NCI-H748 (cell line): Measurements from ENCODE around the gene CDKN1B.

Experiments
- DNase-seq: peaks from one replicate; lab custom pipeline; 2025; ENCODE audit not compliant: unreplicated experiment; lab: John Stamatoyannopoulos, UW

CDKN1B gene

DNA sequence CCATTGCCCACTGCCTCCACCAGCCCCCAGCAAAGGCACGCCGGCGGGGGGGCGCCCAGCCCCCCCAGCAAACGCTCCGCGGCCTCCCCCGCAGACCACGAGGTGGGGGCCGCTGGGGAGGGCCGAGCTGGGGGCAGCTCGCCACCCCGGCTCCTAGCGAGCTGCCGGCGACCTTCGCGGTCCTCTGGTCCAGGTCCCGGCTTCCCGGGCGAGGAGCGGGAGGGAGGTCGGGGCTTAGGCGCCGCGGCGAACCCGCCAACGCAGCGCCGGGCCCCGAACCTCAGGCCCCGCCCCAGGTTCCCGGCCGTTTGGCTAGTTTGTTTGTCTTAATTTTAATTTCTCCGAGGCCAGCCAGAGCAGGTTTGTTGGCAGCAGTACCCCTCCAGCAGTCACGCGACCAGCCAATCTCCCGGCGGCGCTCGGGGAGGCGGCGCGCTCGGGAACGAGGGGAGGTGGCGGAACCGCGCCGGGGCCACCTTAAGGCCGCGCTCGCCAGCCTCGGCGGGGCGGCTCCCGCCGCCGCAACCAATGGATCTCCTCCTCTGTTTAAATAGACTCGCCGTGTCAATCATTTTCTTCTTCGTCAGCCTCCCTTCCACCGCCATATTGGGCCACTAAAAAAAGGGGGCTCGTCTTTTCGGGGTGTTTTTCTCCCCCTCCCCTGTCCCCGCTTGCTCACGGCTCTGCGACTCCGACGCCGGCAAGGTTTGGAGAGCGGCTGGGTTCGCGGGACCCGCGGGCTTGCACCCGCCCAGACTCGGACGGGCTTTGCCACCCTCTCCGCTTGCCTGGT, at the start of gene CDKN1B:
CDKN1B (plus strand) TSS at position 576 of the 793 bp plus-strand sequence. CDS start 472 bp downstream, outside the sequence.
- DNase-seq = peak; percentile 93

DNA sequence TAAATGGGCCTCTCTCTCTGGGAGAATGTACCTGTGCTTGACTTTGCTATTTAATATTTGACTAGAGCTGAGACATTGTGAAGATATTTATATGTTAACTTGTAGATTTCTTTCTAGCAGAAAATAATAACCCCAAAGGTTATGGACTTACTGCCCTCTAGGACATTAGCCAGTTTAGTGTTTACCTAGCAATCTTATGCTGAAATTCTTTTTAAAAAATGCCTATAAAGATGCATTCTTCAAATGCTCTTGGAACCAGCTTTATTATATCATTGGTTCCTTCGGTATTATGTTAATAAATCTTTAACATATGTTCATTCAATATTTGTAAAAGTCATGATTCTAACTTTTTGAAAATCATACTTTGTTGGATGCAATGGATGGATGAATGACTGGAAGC, 49.2 kb upstream of the CDKN1B start:
- no peak for DNase-seq

- no peak for DNase-seq
Observed at GRCh38 chr12:12669020-12669419, 48.1 kb upstream of the CDKN1B start.

GRCh38 chr12:12671850-12672660, 45.1 kb upstream of the CDKN1B start:
- DNase-seq = no peak

- no peak for DNase-seq
Observed at GRCh38 chr12:12673296-12673695, 43.9 kb upstream of the CDKN1B start.

DNA sequence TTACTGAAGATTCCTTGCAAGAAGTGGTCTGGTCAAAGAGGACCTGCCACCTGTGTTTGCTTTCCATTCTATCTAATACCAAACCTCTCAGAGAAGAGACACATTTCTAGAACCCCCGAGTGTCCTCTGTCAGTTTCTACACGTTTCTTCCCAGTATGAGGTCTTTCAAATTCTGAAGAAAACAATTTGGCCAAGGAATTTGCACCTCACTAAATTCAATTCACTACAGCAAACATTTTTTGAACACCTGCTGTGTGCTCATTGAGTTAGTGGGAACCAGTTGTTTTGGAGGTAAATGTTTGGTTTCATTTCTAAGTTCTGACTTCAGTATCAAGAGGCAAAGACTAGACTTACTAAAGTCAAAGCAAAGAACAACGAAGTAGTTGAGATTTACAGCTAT, 40.6 kb upstream of the CDKN1B start:
- DNase-seq = no peak

- peak; percentile 20 for DNase-seq
Observed at GRCh38 chr12:12681061-12681765, 36.0 kb upstream of the CDKN1B start.

GRCh38 chr12:12682284-12682683, 34.9 kb upstream of the CDKN1B start:
- DNase-seq = no peak

GRCh38 chr12:12683136-12683697, 34.0 kb upstream of the CDKN1B start:
- DNase-seq = no peak

DNA sequence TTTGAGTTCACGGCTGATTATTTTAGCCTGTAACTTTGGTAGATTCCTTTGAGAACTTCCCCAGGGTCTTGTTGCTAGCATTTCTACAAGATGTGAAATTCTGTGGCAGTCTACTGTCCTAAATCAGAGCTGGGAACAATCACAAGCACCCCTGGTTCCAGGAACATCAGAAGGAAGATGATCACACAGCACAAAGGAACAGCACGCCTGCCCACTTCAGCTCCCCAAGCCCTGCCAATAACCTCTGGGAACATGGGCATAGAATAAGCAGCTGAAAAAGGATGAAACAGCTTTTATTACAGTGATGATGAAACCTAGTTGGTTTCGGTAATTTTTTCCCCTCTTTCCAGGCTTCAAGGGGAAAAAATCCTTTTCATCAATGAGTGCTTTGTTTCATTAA, 33.4 kb upstream of the CDKN1B start:
- DNase-seq = no peak

DNA sequence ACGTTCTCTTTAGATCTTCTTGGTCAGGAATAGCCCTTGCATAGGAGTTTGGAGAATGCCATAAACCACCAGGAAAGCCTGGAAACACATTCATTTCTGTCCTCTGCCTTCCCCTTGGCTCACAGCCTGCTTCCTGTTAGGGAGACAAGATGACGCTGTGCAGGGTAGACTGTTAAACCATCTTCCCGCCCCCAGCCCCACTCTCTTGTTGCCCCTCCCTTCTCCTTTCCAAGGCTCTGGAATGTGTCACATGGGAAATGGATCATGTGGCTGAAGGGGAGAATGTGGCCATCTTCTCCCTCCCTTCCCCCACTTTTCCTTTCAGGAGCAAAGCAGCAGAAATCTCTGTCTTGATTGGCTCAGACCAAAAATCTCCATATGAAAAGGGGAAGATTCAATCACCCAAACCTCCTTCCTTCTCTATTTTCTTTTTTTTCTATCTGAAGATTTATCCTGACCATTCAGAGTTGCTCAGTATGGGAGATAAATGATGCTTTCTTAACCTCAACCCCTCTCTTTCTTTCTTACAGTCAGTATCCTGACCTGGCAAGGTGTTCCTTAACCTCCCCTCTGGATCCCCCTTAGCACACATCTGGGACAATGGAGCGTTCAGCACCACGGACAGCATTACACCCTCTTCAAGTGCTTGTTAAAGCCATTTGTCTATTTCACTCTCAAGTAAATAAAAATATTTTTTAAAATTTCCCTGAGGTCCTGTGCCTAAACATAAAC, 32.6 kb upstream of the CDKN1B start:
- DNase-seq = peak; percentile 40

- DNase-seq = peak; percentile 86
Observed at GRCh38 chr12:12685305-12685704, 31.9 kb upstream of the CDKN1B start.

DNA sequence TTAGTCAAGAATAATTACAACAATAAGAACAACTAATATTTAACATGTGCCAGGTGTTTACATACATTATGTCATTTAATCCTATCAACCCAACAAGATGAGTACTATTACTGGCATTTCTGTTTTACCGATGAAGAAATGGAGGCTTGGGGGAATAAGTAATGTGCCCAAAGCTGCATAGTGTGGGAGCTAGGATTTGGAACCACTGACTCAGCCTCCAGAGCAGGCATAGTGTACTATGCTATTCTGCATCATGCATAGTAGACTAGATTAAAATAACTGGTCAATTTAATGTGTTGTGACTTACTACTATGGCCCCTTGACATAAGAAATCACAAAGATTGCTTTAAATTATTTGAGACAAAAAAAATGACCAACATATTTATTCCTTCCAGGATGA, 30.7 kb upstream of the CDKN1B start:
- no peak for DNase-seq

- no peak for DNase-seq
Observed at GRCh38 chr12:12686925-12687324, 30.2 kb upstream of the CDKN1B start.

DNA sequence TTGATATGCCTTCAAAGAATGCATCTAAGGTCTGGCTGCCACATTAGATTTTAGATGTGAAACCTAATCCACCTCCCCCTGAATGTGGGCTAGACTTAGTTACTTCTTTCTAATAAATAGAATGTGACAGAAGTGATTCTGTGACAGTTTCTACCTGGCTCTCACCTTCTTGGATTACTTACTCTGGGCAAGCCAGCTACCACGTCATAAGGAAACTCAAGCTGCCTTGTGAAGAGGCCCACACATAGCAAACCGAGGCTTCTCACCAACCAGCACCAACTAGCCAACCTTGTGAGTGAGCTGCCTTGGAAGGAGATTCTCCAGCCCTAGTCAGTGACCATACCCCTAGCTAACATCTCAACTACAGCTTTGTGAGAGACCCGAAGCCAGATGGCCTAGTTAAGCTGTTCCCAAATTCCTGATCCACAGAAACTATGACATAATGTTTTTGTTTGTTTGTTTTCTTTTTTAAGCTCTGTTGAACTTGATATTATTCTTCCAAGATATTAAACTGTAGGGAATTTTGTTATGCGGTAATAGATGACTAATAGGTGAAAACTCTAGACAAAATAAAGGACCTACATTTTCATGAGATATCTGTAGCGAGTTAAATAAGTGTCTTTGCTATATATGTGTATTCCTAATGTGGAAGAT, 27.4 kb upstream of the CDKN1B start:
- DNase-seq = no peak

- DNase-seq = no peak
Observed at GRCh38 chr12:12691549-12691948, 25.6 kb upstream of the CDKN1B start.

DNA sequence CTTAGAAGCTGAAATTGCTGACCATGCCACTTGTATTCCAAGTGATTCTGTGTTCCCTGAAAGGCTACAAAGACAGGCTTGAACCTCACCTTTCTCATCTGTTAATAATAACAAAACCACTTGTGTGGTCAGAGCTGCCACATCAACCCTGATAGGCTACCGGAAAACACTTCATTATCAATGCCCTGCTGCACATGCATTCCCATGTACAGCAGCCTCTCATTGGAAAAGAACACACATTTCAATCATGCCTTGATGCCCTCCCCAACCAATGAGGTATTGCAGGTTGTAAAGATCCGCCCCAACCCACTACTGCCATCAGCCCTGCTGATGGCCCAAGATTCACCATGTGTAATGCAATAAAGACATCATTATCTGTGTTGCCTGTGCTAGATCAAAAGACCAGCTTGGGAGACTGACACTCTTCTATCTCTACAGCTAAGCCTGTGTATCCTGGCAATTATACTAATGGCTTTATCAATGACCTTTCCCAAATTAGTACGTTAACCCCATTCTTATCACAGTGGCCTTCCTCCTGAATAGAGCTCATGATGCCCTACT, 24.0 kb upstream of the CDKN1B start:
- no peak for DNase-seq

GRCh38 chr12:12696562-12697383, 20.4 kb upstream of the CDKN1B start:
- DNase-seq = peak; percentile 85

GRCh38 chr12:12699345-12699744, 17.8 kb upstream of the CDKN1B start:
- no peak for DNase-seq
